G401.6 (cell line): ENCODE measurements around the gene CEACAM3.
"Not testable (repeated sequence)": the region's sequence is repeated elsewhere in the genome, so short reads cannot be mapped to it uniquely, and the experiment has no call there.

Experiments used
- FAIRE-seq: peaks from 2 replicates; lab custom pipeline; 2012; peaks lifted over from hg19 to GRCh38; lab: Jason Lieb, UNC

Gene CEACAM3

DNA sequence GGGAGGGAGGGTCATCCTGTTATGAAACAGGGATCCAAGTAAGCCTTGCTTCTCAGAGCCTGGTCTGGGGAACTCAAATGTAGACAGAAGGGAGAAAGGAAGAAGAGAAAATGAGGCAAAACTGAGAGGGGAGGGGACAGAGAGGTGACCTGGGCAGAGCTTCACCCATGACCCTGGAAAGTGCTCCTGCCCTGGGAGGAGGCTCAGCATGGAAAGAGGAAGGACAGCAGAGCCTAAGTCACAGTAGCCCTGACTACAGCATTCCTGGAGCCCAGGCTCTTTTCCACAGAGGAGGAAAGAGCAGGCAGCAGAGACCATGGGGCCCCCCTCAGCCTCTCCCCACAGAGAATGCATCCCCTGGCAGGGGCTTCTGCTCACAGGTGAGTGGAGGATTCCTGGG is at the start of gene CEACAM3:
Gene CEACAM3, plus strand, starts transcription at position 226 of the 400 bp plus-strand sequence. Its CDS starts 91 bp downstream, at position 317.
- FAIRE-seq, result no peak

DNA sequence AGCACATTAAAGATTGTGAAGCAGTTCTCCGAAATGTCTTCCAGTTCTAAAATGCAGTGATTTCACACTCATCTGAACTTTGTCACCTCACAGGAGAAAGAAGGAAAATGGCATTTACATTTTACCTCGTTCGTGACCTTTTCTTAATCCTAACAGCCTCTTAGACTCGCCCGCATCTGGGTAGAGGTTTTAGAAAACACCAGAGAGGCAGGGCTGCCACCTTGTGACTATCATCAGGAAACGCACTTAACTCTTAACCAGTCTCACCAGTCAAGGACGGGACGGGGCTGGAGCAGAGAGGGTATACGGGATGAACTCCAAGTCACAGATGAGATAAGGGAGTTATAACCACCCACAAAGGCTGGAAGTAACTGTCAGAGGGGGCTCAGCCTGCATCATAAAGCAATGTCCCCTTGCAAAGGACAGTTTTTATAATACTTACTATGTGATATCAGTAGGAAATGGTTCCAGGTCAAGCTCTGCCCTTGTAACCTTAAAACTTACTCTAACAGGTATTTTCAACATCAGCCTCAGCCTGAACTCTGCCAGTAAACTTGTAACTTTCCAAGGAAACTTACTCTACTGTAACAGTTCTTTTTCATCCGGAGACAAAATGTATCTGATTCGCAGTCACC is 49.7 kb upstream of the CEACAM3 start:
- peak; percentile 64 for FAIRE-seq

DNA sequence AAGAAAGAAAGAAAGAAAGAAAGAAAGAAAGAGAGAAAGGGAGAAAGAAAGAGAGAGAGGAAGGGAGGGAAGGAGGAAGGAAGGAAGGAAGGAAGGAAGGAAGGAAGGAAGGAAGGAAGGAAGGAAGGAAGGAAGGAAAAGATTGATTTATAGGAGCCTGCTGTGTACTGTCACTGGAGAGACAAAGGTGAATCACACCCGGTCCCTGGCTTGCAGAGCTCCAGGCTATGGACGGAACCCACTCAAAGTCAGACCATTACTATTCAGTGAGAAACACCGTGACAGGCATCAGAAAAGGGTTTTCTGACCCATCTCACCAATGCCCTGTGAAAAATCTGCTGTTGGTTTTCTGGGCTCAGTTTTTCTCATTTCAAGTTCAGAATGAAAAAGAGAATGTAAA is 48.4 kb upstream of the CEACAM3 start:
- no peak for FAIRE-seq

DNA sequence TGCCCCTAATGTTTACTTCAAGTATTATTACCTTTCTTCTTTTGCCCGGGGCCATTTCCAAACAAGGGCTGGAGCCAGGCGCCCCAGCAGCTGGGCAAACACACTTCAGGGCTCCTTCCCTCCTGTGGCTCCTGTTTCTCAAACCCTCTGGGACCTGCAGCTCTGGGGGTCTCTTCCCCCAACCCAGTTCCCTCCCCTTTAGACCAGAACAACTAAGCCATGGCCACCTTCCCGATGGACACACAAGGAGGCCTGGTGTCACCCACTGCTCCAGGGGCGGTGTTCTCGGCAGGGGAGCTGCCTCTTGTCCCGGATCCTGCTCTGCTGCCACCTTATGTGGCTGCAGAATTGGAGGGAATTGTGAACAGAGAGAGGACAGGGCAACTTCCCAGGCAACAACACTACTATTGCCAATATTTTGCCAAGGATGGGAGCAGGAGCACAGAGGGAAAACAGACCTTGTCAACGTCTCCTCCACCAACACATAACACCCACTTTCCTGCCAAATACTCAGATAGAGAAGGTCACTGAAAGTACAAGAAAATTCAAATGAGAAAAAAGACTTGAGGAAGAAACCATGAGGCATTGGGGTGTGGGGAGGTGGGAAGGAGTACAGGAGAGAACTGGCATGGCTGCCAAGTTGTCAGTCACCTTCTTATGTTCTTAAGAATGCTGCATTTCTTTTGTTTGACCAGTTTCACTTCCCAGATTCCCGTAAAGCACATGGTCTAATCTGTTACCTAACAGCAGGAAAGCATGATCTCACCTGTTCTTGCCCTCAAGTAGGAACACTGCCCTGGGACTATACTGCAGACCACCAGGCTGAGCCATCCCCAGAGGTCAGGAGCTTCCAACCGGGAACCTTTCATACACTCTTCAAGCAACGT is 45.9 kb upstream of the CEACAM3 start:
- FAIRE-seq, result not testable (repeated sequence)

DNA sequence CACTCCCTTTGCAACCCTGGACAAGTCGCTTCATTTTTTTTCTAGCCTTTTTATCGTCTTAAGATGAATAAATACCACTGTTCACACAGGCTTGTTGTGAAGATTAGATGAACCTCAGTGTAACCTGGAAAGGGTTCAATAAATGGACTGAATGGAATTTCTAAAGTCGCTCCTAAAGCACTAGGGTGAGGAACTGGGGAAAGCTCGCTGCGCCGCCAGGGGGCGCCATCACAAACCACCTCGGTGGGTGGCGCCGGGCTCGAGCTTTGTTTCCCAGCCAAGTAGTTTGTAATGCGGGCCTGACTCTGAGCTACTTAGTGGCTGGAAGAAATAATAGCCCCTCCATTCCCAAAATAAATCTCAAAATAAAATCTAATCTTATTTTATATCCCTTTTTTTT is 43.2 kb upstream of the CEACAM3 start:
- no peak for FAIRE-seq

DNA sequence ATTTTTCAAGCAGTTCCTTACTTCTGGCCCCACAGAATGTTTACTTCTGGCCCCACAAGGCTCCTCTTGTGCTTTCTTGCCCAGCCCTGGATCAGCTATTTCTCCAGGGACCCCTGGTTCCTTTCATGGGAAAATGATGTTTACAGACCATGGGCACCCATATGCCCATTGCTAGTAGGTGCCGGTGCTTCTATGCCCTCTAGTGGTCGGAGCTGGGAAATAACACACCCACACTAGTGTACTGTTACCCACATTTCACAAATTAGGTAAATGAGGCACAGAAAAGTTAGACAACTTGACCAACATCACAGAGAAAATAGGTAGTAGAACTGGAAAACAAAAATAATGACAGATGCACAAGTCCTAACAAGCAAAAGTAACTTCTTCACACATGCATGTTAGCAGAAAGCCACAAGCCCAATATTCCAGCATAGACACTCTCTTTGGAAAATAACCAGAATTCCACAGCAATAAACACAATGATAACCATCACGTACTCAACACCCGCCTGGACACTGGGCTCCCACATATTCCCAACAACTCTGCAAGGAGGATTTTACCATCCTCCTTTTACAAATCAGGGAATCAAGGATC is 42.4 kb upstream of the CEACAM3 start:
- peak; percentile 39 for FAIRE-seq

DNA sequence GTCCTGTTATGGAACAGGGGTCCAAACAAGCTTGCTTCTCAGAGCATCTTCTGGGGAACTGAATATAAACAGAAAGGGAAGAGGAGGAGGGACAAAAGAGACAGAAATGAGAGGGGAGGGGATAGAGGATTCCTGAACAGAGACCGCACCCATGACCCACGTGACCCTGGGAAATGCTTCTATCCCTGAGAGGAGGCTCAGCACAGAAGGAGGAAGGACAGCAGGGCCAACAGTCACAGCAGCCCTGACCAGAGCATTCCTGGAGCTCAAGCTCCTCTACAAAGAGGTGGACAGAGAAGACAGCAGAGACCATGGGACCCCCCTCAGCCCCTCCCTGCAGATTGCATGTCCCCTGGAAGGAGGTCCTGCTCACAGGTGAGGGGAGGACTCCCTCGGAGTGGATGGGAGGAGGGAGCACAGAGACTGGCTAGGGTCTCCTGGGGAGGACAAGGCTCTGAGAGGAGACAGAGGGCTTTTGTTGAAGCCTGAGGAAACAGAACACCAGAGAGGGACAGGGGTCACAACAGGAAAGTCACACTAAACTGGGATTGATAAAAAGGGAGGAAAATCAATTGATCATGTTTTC is 41.0 kb upstream of the CEACAM3 start, which contains the start of gene CEACAM6:
Gene CEACAM6, plus strand, starts transcription at position 203 of the 586 bp plus-strand sequence. Its CDS starts 109 bp downstream, at position 312.
- no peak for FAIRE-seq

DNA sequence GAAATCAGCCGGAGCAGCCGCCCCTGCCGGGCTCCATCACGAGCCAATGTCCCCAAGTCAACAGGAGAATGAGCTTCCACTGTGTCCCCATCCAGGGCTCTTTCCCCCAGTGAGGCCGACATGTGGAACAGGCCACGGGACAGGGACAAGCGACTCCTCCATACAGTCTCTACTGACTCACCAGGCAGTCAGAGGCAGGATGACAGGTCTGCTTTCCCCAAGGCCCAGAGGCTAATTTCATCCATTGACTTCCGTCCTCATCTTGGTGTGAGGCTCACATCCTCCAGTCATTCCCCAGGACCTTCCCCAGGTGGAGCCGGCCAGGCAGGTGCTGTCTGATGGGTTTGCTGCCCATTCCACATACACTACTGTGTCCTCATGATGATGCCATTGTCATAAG is 37.5 kb upstream of the CEACAM3 start:
- FAIRE-seq, result no peak

DNA sequence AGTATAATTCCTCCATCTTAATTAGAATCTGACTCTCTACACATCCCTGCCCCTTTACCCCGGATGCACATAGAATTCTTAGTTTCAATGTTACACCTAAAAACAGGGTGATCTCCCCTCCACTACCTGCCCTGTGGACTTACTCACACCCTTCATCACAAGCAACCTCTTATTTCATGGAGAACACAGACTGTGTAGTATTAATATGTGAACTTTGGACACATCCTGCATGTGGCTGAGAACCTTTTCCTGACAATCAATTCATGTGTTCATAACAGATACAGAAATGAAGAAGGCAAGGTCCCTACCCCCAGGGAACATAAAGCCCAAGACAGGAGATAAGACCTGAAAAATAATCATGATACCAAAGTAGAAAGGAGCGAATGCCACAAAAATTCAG is 29.3 kb upstream of the CEACAM3 start:
- FAIRE-seq, result no peak

DNA sequence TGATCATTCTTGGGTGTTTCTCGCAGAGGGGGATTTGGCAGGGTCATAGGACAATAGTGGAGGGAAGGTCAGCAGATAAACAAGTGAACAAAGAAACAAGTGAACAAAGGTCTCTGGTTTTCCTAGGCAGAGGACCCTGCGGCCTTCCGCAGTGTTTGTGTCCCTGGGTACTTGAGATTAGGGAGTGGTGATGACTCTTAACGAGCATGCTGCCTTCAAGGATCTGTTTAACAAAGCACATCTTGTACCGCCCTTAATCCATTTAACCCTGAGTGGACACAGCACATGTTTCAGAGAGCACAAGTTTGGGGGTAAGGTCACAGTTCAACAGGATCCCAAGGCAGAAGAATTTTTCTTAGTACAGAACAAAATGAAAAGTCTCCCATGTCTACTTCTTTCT is 28.3 kb upstream of the CEACAM3 start:
- not testable (repeated sequence) for FAIRE-seq

DNA sequence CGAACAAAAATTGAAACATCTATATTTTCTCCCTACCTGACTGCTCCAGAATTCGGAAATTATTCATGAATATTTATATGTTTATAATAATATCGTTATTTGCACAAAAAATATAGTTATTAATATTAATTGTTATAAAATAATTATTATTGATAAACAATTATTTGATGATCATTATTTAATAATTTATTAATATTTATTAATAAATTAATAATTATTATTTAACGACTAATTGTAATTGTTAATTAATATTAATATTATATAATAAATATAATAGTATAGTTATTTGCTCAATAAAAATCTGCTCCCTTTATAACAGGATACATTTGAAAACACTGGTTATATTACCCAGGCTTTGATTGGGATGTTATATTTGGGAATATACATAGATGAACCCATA is 26.8 kb upstream of the CEACAM3 start:
- peak; percentile 98 for FAIRE-seq

DNA sequence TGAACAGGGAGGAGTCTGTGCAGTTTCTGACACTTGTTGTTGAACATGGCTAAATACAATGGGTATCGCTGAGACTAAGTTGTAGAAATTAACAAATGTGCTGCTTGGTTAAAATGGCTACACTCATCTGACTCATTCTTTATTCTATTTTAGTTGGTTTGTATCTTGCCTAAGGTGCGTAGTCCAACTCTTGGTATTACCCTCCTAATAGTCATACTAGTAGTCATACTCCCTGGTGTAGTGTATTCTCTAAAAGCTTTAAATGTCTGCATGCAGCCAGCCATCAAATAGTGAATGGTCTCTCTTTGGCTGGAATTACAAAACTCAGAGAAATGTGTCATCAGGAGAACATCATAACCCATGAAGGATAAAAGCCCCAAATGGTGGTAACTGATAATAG is 25.0 kb upstream of the CEACAM3 start:
- FAIRE-seq, result no peak

DNA sequence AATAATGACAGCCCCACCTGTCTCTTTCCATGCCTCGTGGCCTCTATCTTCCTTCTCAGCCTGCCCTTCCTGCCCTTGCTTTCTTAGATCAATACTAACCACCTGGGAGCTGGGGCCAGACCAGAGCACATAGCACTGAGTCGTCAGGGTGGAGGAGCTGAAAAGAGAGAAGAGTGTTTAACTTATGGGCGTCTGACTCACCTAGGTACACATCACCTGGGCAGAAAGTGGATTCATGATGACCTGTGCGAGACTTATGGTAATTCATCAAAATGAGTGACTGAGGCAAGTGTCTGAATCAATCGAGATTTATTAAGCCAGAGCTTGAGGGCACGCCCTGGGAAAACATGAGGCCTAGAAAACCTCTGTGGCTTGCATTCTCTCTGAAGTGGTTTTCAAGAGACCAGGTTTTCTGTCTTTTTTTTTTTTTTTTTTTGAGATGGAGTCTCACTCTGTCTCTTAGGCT is 21.8 kb upstream of the CEACAM3 start:
- no peak for FAIRE-seq

DNA sequence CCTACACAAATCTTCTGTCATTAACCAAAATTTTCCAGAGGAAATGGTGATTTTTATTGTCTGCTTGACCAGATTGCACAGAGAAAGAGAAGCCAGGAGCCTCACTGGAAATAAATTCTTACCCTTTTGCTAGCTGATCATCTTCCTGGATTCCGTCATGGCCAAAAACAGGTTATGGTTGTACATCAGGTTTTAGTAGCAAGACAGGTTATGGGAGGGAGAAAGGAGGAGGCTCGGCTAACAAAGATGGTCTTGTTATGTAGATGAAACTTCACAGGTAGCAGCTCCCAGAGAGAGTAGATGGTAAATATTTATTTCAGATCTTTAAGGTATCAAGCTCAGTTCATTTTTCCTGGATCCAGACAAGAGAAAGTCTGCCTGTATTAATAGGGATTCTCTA is 19.7 kb upstream of the CEACAM3 start:
- FAIRE-seq, result no peak

DNA sequence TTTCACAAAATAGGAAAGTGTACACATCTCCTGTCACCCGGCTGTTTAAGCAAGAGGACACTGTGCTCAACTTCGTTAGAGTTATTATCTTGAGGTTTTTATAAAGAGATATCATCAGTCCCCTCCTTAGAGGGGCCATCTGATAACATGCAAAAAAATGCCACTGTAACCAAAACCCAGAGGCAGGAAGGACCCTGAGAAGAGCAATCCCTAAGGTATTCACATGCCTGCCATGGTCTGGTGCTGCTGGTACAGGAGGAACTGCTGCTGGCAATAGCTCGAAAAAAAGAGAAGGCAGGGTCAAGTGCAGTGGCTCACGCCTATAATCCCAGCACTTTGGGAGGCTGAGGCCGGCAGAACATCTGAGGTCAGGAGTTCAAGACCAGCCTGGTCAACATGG is 12.8 kb upstream of the CEACAM3 start:
- no peak for FAIRE-seq

DNA sequence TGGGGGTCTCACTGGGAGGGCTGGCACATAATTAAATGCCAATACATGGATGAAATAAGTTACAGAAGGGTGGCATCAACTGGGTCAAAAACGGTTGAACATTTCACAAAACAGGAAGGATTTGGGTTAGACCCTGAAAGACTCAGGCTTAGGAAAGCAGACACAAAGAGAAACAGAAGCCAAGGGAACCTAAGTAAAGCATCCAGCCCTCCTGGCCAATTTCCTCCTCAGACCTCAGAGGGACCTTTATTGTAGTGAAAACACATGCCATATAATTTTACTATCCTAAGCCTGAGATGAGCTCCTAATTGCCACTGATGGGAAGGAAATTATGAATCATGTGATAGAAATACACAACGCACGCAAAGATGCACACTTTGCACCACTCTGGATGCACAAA is 12.1 kb upstream of the CEACAM3 start:
- no peak for FAIRE-seq

DNA sequence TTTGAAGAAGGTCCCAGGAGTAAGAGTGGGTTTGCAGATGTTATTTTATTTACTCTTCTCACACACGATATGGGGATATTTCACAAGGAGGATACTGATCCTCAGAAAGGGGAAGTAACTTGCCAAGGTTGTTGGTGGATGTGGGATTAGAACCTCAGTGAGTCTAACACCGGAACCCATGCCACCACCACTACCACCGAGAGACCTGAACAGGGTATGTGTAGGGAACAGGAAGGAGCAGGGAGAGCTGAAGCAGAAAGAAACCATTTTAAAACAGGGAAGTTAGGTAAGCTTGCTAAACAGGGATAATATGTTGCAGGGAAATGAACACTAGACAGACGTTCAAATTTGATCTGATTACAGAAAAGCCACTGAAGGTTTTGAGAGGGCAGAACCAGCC is 11.6 kb upstream of the CEACAM3 start:
- no peak for FAIRE-seq

DNA sequence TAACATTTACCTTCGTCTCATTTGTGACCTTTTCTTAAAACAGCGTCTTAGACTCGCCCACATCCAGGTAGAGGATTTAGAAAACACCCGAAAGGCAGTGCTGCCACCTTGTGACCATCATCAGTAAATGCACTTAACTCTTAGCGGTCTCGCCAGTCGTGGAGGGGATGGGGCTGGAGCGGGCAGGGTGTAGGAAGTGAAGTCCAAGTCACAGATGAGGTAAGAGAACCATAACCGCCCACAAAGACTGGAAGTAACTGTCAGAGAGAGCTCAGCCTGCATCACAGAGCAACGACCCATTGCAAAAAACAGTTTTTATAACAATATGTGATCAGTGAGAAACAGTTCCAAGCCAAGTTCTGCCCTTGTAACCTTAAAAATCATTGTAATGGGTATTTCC is 10.7 kb upstream of the CEACAM3 start:
- peak; percentile 93 for FAIRE-seq

DNA sequence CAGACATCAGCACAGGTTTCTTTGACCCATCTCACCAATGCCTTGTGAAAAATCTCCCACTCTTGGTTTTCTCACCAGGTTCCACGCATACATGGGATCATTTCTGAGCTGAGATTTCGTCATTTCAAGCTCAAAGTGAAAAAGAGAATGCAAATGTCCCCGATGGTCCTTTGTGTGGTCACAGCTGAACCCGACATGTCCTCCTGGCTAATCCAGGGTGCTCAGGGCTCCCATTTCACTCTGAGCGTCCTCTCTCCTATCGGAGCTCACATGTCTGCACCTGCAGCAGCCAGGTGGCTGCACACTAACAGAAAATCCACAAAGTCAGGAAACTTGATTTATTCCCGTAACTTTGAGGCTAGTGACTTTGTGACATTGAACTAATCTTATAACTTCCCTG is 9.3 kb upstream of the CEACAM3 start:
- FAIRE-seq, result no peak

DNA sequence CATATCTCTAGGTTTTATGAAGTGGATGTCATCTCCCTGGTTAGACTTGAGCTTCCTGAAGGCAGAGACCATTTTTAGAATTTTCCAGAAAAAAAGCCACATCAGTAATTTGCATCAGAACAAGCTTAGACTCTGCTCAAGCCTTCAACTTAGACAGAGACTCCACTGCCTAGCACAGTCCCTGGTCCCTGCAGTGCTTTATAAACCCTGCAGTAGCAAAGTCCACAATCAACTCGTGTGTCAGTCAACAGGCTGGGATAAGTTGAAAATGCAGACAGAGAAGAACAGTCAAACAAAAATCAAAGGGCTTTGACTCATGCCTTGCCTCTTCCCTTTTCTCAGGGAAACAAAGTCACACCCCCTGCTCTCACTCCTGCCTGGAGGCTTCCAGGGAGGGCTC is 7.9 kb upstream of the CEACAM3 start:
- not testable (repeated sequence) for FAIRE-seq

DNA sequence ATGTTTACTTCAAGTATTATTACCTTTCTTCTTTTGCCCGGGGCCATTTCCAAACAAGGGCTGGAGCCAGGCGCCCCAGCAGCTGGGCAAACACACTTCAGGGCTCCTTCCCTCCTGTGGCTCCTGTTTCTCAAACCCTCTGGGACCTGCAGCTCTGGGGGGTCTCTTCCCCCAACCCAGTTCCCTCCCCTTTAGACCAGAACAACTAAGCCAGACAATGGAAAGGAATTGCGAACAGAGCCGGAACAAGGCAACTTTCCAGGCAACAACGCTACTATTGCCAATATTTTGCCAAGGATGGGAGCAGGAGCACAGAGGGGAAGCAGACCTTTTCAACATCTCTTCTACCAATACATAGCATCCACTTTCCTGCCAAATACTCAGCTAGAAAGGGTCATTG is 7.3 kb upstream of the CEACAM3 start:
- FAIRE-seq, result not testable (repeated sequence)

DNA sequence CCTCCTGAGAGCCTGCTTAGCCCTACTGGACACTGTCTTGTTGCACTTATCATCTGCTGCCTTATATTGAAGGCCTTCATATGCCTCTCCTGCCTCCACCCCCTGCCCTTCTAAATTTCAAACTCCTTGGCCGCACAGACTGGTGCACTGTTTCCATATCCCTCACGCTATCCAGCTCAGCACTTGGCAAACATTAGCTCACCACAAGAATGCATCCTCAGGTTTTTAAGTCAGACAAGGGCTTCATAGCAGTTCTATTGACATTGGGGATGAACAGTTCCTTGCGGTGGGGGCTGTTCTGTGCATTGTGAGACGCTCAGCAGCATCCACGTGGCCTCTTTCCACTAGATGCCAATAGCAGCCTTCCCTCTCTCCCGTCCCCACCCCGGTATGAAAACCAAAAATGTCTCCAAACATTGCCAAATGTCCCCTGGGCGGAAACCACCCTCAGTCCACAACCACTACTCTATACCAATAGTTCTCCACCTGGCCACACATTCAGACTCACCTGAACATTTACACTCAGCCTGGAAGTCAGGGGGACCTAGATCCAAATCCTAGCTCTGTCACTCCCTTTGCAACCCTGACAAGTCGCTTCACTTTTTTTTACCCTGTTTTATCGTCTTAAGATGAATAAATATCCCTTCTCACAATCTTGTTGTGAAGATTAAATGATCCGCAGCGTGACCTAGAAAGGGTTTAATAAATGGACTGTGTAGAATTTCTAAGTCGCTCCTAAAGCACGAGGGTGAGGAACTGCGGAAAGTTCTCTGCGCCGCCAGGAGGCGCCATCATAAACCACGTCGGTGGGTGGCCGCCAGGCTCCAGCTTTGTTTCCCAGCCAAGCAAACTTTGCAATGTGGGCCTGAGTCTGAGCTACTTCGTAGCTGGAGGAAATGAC is 3.6 kb upstream of the CEACAM3 start:
- FAIRE-seq, result peak; percentile 76
